Hematopoietic multipotent progenitor cell treated with erythropoietin and hydrocortisone succinate and interleukin-3 and kit ligand, for 8 days (in vitro differentiated cells): Measurements from ENCODE around the gene ZFTA.
"Not testable (repeated sequence)": the region's sequence is repeated elsewhere in the genome, so short reads cannot be mapped to it uniquely, and the experiment has no call there.

Experiments used
- DNase-seq: peaks from one replicate; pipeline ENCODE4 v3.0.0-alpha.2; 2015

ZFTA gene

DNA sequence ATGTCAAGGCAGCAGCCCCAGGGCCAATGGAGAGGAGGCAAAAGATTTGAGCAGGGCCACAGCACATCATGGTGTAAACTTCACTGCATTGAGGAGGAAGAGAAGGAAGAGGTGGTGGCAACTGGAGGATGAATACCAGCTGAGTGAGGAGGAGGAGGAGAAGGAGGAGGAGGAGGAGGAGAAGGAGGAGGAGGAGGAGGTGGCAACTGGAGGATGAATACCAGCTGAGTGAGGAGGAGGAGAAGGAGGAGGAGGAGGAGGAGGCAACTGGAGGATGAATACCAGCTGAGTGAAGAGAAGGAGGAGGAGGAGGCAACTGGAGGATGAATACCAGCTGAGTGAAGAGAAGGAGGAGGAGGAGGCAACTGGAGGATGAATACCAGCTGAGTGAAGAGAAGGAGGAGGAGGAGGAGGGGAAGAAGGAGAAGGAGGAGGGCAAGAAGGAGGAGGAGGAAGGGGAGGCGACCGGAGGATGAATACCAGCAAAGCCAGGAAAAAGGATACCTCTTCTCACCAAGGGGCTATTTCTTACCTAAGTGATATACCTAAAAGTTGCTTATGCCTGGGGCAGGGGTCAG is 3.3 kb upstream of the ZFTA start:
- DNase-seq = not testable (repeated sequence)

DNA sequence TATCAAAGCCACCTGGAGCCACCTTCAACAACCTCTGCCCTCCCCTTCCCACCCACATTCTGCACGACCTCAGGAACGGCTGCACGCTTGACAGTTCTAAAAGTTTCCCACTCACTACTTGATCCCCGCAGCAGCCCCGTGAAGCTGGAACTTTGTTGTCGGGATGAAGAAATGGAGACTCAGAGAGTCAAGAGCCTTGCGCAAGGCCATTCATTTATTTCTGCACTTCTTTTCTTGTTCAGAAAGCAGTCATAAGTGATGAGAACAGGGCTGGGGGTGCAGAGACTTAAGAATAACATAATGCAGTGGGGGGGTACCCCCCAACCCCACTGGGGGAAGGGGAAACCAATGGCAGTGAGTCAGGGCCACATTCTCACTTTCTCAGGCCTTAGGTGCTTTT is 2.2 kb upstream of the ZFTA start:
- DNase-seq = no peak

DNA sequence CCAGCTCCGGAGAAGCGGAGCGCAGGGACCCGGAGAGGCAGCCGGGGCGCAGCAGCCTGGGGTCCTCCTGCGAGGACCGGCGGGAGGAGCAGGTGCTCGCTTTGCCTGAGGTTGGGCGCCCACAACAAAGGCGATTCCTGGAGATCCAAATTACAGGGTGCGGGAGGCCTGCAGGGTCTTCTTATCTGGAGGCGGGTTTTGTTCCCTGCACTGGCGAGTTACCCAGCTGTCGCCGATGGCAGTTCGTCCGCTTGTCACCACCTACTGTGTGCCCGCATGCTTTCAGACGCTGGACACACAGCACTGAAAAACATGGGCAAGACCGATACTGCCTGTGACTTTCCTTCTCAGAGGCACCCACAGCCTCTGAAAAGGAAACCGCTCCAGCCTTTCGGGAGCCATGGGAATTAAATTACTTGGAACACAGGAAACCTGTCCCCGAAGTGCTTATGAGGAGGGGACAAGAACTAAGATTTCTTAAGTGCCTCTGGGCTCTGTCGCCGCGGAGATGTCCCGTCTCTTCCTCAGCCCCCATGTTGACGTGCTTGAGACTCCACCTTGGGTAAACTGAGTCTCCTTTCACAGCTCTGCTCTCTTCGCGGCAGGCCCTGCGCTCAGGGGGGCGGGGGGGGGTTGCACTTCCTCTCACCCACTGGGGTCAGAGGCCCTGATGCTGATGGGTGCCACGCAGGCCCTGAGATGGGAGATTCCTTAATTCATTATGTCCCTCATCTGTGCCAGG is 1.3 kb upstream of the ZFTA start:
- no peak for DNase-seq

DNA sequence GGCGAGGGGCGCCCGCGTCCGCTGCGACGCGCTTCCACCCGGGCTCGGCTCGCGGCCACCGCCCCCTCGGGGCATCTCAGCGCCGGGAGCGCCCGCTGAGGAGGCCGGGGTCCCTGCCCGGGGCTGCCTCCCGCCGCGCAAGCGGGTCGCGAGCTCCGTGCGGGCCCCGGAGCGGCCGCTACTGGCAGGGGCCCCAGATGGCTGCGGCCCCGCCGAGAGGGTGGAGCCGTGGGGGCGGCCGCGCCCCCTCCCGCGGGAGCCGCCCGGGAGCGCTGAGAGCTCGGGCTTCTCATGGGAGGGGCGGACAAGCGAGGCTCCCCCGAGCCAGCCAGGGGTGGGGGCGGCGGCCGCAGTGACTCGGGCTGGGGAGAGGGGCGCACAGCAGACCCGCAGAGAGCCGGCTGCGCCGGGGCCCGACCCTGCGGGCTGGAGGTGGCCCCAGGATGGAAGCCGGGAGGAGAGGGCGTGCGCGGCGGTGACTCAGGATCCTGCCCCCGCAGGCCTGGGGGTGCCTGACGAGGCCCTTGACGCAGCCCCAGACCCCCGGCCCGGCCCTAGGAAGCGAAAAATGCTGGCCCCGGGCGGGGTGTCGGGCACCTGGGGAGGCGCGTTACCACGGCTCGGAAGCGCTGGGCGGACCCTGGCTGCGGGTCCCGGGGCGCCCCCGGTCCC is 603 bp upstream of the ZFTA start:
- DNase-seq = no peak

DNA sequence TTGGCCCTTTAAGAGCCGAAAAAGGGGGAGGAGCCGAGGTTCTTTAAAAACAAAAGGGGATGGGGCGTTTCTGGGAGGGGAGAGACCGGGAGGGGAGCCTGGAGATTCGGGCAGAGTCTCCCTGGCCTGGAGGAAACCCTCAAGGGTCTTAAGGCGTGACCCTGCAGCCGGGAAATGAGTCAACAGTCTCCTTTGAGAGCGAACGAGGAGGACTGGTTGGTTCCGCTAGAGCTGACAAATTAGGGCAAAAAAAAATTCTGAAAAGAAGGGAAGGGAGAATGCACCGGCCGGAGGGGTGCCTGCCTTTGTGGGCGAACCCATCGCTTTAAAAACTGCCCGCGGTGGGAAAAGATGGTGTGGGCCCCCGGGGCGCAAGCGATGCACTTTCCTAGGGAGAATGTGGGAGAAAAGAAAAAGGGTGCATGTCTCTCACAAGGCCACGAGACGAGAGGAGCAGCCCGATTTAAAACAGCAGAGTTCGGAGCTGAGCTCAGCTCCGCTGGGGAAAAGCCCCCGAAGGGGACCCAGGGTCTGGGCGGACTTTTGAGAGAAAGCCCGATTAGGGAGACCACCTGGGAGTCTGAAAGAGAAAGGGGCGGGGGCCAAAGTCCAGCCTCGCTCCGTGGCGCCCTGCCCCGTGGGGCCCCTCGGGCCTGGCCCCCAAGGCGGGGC is 874 bp downstream of the ZFTA start:
- DNase-seq = peak; percentile 47

DNA sequence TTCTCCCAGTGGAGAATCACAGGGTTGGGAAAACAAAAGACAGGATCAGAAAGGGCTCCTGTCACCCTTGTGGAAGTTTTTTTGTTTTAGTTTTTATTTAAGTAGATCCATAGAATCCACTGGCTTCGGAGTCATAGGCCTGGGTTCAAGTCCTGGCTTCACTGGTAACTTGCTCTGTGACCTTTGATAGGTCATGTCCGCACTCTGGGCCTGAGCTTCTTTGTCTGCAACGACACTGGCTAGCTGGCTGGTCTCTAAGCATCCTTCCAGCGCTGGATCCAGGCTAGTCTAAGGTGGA is 1.4 kb downstream of the ZFTA start:
- DNase-seq = no peak

DNA sequence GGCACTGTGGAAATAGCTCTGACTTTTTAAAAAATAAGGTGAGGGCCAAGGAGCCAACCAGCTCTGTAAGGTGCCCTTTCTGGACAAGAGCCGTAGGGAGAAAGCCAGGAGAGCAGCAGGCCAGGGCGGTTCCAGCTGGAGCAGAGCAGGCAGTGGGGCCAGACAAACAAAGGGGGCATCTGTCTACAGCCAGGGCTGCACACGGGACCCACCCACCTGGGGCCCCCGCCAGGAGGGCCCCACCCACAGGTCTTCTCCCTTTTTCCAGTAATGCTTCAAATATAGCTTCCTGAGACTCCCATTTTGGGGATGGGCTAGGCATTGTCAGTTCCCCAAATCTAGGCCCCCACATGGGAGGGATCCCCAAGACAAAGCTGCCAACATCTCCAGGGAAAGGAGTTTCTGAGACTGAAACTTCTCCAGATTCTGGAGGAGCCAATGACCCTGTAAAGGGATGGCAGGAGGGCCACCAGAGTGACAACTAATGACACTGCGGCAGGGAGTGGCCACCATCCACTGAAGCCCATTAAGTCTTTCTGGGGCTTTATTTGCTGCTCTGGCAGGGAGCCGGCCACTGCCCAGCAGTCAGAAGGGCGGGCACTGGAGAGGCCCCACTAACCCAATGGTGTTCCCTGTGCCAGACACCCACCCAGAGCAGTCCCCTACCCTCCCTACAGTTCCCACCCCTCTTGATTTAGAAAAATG is 1.9 kb downstream of the ZFTA start:
- no peak for DNase-seq

DNA sequence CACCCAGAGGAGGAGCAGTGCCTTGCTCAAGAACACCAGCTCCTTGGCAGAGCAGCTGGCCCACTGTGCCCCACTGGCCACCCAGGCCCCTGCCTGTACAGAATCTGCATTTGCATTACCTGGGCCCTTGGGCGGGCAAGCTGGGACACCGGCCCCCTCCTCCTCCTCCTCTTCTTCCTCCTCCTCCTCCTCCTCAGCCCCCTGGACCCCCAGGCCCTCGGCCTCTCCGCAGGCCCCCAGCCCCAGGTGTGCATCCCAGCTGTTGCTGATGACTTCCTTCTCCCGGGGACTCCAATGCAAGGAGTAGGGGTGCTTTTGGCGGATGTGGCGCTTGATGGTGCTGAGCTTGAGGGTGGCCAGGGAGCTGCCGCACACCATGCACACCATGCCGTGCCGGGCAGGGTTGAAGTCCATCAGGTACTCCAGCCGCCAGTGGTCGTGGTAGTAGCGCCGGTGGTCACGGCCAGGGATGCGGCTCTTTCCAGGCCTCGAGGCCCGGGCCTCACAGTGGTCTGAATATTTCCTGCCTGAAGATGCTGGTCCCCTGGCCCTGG is 2.8 kb downstream of the ZFTA start:
- DNase-seq = no peak

DNA sequence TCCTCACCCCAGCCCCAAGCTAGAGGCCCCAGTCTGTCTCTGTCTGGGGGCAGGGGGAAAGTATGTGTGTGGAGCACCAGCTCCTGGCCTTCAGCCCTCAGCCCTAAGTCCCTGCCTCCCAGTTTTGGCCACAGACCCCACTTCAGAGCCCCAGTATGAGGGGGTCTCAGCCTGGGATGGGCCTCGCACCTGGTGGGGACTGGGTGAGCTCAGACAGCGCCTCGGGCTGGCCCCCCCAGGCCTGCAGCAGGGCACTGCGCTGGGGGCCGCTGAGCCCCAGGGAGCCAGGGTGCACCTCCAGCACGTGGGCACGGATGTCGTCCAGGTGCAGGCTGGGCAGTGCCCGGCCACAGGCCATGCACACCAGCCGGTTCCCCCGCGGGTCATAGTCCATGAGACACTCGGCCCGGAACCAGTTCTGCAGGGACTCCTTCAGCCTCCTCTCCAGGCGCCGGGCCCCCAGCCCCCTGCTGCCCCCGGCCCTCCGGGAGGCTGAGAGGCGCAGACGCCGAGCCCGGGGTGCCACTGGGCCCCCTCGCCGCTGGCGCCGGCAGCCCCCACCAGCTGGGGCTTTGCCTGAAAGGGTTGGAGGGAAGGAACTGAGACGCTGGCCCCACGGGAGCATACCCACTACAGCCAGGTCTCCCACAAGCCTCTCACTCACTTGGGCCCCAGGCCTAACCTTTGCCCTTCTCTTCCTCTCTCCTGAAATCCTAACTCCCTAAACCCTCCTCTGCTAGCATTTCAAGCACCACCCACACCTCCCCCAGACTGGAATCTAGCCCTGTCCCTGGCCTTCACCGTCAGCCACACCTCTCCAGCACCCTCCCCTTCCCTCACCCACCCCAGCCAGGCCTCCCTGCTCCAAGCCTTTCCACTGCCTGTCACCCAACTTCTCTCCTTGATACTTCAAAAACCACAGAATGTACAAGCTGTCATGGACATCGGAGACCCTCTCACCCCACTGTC is 3.6 kb downstream of the ZFTA start:
- DNase-seq = no peak

DNA sequence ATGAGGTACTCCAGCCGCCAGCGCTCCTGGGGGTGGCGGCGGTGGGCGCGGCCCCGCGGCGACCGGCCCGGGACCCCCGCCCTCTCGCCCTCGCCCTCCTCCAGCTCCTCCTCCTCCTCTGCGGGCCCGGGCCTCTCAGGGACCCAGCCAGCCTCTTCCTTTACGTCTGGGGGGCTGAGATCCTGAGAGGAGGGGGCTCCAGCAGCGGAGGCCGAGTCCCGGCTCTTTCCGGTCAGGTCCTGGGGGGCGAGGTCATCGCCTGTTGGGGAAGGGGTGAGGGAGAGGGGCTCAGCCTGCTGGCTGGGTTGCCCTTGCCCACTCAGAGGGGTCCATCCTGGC is 4.3 kb downstream of the ZFTA start:
- DNase-seq = no peak

DNA sequence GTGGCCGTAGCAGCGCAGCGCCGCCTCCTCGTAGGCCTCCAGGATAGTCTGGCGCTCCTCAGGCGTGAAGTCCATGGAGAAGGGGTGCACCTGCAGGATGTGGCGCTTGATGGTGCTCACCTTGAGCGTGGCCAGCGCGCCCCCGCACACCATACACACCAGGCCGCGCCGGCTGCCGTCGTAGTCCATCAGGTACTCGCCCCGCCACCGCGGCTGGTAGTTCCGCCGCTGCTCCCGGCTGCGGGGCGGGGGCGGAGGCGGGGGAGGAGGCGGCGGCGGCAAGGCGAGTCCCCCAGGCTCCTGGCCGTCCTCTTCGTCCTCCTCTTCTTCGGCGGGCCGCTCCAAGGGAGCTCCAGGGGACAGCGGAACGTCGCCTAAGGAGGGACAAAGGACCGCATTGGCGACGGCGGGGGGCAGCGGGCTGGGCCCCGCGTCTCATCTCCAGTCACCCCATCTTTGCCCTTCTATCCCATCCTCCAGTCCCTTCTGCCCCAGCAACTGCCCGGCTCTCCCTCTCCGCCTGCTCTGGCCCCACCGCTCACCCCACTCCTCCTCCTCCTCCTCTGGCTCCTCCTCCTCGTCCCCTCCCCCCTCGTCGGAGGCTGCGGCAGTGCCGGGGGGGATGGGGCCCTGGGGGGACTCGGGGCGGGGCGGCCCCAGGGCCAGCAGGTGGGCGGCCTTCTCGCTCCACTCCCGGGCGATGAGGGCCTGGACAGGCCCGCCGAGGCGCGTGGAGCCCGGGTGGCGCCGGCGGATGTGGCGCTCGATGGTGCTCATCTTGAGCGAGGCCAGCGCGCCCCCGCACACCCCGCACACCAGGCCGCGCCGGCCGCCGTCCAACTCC is 4.9 kb downstream of the ZFTA start:
- DNase-seq = no peak

DNA sequence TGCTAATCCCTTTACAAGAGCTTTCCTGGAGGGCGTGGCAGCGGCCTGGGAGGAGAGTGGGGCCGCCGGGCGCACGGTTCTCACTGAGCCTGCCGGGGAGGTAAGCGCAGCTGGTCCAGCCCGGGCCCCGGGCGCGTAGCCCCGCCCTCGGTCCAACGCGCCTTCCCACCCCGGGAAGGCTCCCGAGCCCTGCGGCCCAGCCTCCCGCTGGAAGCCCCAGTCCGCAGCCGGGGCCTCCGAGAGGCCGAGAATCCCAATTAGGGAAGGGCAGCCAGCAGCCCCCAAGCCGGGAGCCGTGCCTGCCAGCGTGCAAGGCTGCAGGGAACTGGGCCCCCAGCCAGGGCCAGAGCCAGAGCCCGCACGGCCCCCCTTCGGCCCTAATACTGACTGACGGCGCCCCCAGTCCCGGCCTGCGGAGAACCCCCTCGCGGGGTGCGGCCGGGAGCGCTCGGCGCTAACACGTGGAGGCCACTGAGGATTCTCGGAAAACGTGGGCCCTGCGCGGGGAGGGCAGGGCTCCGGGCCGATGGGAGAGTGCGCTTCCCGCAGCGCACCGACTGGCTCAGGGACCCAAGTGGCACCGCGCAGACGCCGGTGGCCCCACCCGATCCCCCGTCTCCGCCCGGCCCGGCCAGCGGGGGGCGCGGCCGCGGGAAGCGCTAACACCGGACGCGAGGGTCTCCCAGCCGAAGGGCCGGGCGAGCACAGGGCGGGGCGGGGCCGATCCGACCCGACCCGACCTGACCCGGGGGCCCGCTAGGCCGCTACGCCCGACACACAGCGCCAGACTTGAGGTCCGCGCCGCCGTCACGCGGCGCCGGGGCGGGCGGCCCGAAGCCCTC is 5.7 kb downstream of the ZFTA start:
- no peak for DNase-seq

DNA sequence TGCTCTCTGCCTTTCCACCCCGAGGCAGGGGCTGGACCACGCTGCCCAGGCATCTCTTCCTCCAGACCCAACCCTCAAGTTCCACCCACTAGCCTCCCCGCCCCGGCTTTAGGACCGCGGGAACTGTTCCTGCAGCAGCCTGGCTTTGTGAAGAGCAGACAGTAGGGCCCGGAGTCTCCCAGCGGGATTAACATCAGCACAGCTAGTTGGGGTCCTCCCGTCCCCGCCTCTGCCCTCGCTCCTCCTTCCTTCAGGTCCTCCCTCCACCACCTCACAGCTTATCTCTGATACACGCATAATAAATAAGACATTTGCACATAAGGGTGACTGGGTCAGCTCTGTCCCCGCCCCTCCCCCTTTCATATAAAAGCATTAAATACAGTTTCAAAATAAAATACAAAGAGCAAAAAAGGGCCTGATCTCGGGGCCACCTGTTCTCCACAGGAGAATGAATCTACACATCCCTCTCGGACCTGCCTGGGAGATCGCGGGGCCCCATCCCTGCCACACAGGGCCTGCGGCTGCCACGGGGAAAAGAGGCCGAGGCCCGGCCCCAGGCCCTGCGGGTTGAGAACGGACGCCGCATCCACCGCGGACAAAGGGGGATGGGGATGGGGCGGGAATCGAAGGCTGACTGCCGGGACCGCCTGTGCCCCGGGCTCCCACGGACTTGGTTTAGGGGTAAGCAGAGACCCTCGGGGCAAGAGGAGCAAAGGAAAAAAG is 6.5 kb downstream of the ZFTA start:
- DNase-seq = no peak

DNA sequence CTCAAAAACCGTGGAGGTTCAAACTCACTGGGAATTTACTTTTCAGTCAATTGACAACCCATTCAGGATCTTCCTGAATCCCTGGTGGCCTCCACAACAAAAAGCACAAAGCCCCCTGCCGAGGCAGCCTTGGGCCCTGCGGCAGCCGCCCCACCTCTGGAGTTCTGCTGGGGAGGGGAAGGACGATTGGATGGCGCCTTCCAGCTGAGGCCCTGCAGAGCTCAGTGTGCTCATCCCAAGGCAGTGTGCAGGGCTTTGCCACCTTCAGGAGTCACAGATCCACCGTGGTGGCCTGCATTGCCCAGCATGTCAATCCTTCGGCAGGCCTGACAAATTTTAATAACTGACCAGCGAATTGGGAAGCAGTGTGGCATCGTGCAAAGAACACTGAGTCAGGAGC is 7.4 kb downstream of the ZFTA start:
- DNase-seq = no peak

DNA sequence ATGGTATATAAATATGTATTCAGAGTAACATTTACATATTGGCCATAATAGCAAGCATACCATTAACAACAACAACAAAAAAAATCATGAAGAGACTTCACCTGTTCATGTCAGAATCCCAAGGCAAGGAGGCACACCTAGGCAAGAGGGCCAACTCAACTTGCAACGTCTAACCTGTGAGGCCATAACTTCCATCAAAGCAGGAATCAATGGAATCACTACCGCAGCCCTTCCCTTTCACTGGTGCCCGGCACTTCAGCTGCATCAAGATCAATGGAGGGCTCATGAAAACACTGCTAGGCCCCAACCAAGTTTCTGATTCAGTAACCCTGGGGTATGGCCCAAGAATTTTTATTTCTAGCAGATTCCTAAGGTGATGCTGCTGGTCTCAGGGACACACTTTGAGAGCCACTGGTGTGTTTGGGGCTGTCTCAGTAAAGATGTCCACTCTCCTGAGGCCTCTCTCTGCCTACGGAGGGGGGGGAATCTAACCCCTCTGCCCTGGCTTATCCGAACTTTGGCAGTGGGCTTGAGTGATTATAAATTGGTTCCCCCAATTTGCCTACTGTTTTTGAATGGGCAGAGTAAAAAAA is 8.0 kb downstream of the ZFTA start:
- DNase-seq = no peak

DNA sequence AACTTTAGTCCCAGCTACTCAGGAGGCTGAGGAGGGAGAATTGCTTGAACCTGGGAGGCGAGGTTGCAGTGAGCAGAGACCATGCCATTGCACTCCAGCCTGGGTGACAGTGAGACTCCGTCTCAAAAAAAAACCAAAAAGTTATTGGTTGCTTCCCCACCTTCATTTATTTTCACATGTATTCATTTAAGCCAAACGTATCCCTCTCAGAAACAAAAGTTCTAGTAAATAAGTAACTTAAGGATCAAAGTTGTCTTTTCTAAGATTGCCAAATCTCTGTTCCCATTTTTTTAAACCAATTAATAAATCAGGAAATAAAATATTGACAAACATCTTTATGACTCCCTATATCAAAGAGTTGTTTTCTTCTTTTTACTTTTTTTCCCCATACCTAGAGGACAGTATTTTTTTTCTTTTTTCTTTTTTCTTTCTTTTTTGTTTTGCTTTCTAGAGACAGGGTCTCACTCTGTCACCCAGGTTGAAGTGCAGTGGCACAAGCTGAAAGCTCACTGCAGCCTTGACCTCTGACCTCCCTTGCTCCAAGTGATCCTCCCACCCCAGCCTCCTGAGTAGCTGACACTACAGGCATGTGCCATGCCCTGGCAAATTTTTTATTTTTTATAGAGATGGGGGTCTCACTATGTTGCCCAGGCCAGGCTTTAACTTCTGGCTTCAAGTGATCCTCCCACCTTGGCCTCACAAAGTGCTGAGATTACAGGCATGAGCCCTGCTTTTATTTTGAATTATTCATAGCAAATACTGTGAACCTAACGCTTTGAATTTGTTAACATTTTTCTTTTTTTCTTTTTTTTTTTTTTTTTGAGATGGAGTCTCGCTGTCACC is 11.4 kb downstream of the ZFTA start:
- no peak for DNase-seq

DNA sequence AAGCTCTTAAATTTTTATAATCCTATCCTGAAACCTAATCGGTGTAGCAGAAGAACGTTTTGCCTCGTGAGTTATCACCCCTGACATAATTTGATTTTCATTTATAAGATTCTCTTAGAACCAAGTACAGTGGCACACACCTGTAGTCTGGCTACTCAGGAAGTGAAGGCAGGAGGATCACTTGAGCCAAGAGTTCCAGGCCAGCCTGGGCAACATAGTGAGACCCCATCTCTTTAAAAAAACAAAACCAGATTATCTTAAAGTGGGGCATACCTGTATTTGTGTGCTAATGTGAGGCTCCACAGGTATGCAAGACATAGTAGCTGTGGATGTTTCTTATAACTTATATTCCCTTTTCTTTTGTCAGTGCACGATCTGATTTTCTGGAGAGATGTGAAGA is 19.0 kb downstream of the ZFTA start:
- DNase-seq = no peak

DNA sequence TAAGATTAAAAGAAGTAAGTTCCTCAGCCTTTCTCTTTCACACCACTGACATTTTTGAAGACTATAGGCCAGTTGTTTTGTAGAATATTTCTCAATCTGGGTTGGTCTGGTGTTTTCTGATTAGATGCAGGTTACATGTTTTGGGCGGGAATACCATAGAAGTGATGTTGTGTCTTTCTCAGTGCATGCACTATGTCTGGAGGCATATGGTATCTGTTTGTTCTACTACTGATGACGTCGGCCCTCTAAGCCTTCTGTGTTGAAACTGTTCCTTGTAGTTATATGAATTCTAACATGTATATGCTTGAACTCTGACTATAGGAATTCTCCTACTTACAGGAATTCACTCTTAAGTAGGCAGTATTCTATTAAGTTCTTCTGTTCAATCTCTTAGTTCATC is 21.6 kb downstream of the ZFTA start:
- peak; percentile 59 for DNase-seq
